Measurements from ENCODE around the gene KRT8.

The KRT8 gene

GRCh38 chr12:52879394-52880351 is 25.2 kb downstream of the KRT8 start:
- peak; percentile 93 for TF ChIP-seq CTCF (conservative IDR thresholded peaks at IDR 0.05; ENCODE audit: low read depth, low read length)
- DNase-seq (ENCODE audit: low read depth) = peak; percentile 90
- peak overlapping the region; percentile 14 for H3K4me3 ChIP-seq (ENCODE audit: low read depth, low read length)

DNA sequence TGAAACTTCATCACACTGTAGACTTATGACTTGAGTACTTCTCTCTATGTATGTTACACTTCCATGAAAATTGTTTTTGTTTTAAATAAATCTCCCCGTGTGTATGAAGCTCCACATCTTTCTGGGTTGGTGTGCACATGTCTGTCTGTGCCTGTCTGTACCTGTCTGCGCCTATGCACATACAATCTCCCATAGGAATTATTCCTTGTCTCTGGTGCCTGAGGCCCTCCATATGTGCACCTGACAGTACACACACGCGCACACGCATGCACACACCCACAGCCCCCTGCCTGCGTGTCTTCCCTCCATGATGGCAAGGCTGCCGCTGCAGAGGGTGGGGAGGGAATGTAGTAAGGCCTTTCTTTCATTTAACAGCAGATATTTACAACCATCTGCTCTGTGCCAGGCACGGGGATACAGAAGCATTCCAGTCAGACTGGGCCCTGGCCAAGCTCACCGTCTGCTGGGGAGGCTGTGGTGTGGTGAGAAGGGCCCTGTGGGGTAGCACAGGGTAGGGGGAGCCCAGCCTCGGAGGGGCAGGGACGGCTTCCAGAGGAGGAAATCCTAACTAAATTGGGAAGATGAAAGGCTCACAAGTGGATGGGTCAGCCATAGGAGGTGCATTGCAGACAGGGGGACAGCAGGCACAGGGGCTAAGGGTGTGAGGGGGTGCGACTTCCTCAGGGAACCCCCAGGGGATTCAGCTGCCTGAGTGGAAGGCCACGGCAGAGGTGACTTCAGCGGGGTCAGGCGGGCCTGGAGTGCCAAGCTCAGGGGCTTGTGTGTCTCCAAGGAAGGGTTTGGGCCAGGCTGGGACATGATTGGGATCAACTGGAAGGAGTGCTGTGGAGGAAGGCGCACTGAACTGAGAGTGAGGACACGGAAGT is 26.1 kb downstream of the KRT8 start:
- H3K4me3 ChIP-seq (ENCODE audit: low read depth, low read length) = no peak overlapping the region
- DNase-seq (ENCODE audit: low read depth) = peak; percentile 33
- TF ChIP-seq CTCF (conservative IDR thresholded peaks at IDR 0.05; ENCODE audit: low read depth, low read length) = no peak

GRCh38 chr12:52877242-52877641 is 27.6 kb downstream of the KRT8 start:
- no peak for DNase-seq (ENCODE audit: low read depth)
- H3K4me3 ChIP-seq (ENCODE audit: low read depth, low read length) = no peak overlapping the region
- no peak for TF ChIP-seq CTCF (conservative IDR thresholded peaks at IDR 0.05; ENCODE audit: low read depth, low read length)

DNA sequence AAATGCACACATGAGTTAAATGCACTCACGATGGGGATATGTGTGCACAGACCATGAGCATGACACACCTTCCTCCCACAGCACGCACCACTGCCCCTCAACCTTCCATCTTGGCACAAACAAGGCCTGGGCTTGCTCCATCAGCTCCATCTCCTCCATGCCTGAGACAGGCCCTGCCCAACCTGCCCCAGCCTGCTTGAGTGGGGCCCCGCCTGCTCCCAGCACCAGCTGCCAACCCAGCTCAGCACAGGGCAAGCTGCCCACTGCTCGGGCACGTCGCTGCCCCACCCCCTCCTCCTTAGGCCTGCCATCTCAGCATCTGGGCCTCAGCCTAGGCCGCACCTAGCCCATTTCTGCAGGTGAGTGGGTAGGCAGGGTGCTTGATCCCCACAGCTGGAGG is 28.5 kb downstream of the KRT8 start:
- no peak overlapping the region for H3K4me3 ChIP-seq (ENCODE audit: low read depth, low read length)
- no peak for TF ChIP-seq CTCF (conservative IDR thresholded peaks at IDR 0.05; ENCODE audit: low read depth, low read length)
- no peak for DNase-seq (ENCODE audit: low read depth)

DNA sequence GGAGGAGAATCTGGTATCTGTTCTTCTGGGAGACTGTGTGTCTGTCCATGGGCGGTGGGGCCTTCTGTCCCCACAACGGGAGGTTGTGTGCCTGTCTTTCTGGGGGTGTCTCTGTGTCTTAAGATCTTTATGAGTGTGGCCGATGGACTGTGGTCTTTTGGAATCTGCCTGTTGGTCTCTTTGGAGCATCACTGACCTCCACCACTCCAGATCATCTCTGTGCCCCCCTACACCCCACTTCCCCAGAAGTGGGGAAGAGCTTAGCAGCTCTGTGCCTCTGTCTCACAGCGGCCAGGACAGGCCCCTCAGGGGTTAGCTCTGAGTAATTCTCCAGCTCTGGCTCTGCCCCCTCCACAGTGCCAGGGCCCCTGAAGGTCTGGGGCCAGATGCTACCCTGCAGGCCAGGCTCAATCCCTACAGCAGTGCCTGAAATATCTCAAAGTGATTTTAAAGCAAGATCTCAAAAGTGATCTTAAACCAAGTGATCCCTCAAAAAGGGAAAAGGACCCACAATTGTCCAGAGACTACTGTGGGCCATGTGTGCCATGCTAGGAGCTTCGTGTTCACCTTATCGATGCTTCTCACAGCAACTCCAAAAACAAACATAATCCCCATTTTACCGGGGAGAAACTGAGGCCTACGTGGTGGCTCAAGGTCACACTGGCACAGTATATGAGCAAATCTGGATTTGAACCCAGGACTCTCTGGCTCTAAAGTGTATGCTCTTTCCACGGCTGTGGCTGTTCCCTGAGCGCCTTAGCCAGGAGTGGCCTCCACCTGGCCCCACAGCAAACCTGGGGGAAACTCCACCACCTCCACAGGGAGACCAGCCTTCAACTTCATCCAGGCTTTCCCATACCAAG is 30.1 kb downstream of the KRT8 start:
- DNase-seq (ENCODE audit: low read depth) = no peak
- H3K4me3 ChIP-seq (ENCODE audit: low read depth, low read length) = peak overlapping the region; percentile 4
- no peak for TF ChIP-seq CTCF (conservative IDR thresholded peaks at IDR 0.05; ENCODE audit: low read depth, low read length)

GRCh38 chr12:52873832-52874572 is 30.9 kb downstream of the KRT8 start:
- H3K4me3 ChIP-seq (ENCODE audit: low read depth, low read length) = peak overlapping the region; percentile 46
- peak; percentile 94 for DNase-seq (ENCODE audit: low read depth)
- TF ChIP-seq CTCF (conservative IDR thresholded peaks at IDR 0.05; ENCODE audit: low read depth, low read length) = no peak
